Stomach (tissue), 9 donors: ENCODE data around the gene CD300C. TPM values are rescaled to one million over a fixed set of nuclear protein-coding genes. Genes with fewer than 3 reads are reported as not detected.

ENCODE experiments used
- DNase-seq, 2 donors: peaks; one replicate each; pipeline versions ENCODE4 v3.0.0 to v3.0.0-alpha.2; 2013 to 2019
- H3K27ac ChIP-seq, 5 donors: fragments of 200-600 bp in 4 of 5; sonication (generic) in 4 of 5; one replicate each; pipeline ENCODE4 v1.5.1; 2013 to 2019; ENCODE audit warnings: mild to moderate bottlenecking in 1 of 5, moderate library complexity in 1 of 5
- H3K27me3 ChIP-seq, 3 donors: fragments of 200-600 bp; sonication (generic); one replicate each; pipeline ENCODE4 v1.5.1; 2017 to 2019; ENCODE audit warnings: mixed run types in 1 of 3
- H3K36me3 ChIP-seq, 4 donors: fragments of 200-600 bp; sonication (generic); 1 replicate in 3 of 4; 2 replicates in 1 of 4; pipeline ENCODE4 v1.5.1; 2016 to 2019
- H3K4me1 ChIP-seq, 4 donors: fragments of 200-600 bp; sonication (generic); one replicate each; pipeline ENCODE4 v1.5.1; 2016 to 2019
- H3K4me3 ChIP-seq, 4 donors: fragments of 200-600 bp; sonication (generic) in 3 of 4; one replicate each; pipeline ENCODE4 v1.5.1; 2016 to 2019; ENCODE audit warnings: mild to moderate bottlenecking in 1 of 4
- H3K9me3 ChIP-seq, 4 donors: fragments of 200-600 bp; sonication (generic); one replicate each; pipeline ENCODE4 v1.5.1; 2016 to 2019
- EP300 ChIP-seq: sonication (generic); formaldehyde crosslinking; IDR thresholded peaks from one replicate; pipeline ENCODE4 v1.6.1; 2017; ENCODE audit warnings: antibody characterized with exemption
- POLR2A ChIP-seq, 4 donors: fragments of 450-650 bp; IDR thresholded peaks; one replicate each; pipeline ENCODE4 v1.6.1; 2016; ENCODE audit warnings: antibody characterized with exemption in 4 of 4, control low read depth in 2 of 4, mild to moderate bottlenecking in 1 of 4, moderate library complexity in 1 of 4
- POLR2AphosphoS5 ChIP-seq, 3 donors: sonication (generic); formaldehyde crosslinking; IDR thresholded peaks; one replicate each; pipeline ENCODE4 v1.6.1; 2016; ENCODE audit warnings: antibody characterized with exemption in 3 of 3
- WGBS, 5 donors: extraction: QIAGEN DNeasy Blood & Tissue Kit in 3 of 5; methylation state at CpG; one replicate each; pipeline versions ENCODE4 v1.1.5 to v1.1.7; 2013 to 2018; 5-methylcytosine and 5-hydroxymethylcytosine counted together
- intact Hi-C: fragments of 100-400 bp; cut with DNase I; formaldehyde crosslinking; loops from one replicate; pipeline ENCODE4 v1.15.1; 2023; ENCODE audit warnings: low total_unique reads
- polyA plus RNA-seq, 3 donors: library from polyadenylated mRNA; stranded (reverse); fragments of 200-250 nt; gene quantifications; one replicate each; pipeline ENCODE4 v1.2.3, GENCODE V29; 2013
- total RNA-seq, 5 donors: library from RNA; depleted of rRNA; stranded (reverse); fragments of >200 nt; gene quantifications; one replicate each; pipeline versions ENCODE4 v1.1.0 to v1.2.3, GENCODE V29; 2014 to 2016
- TF ChIP-seq, protein P1 (sequence below), 7 experiments: fragments of 450-650 bp in 4 of 7; fragments of 200-600 bp in 3 of 7; sonication (generic) in 3 of 7; IDR thresholded peaks; one replicate each; pipeline ENCODE4 v1.5.1; 2016 to 2019; ENCODE audit warnings: antibody characterized with exemption in 7 of 7, control low read depth in 2 of 7, mild to moderate bottlenecking in 1 of 7
- donor health status: healthy with polysubstance abuse.
- donor health status: Bipolar disorder and iron deficiency.
- donor health status: healthy.

CD300C gene
- total and polyA plus RNA-seq, 8 donors: 0.13 to 1.6 (median 0.75) TPM; not detected in 5

DNA sequence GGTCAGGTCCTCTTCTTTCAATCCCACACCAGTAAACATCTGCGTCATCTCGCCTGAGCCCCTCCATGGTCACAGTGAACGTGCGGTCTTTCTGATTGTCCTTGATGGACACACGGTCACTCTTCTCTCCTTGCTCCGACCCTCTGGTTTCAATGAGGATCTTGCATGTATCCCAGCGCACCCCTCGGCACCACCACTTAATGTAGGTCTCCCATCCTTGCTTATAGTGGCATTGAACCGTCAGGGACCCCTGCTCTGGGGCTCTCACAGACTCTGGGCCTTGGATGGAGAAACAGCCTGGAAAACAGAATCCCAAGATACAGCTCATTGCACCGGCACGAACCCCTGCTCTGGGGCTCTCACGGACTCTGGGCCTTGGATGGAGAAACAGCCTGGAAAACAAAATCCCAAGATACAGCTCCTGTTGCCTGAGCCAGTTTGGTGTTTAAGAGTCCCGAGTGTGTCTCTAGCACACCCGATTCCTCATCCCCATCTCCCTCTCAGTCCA is 20.1 kb downstream of the CD300C start:
- no peak overlapping the region for H3K4me3 ChIP-seq
- peak in 1 of 2 donors; percentile 15 for DNase-seq
- H3K27me3 ChIP-seq: peaks cover 0 to 8% (median 0%) of the 10 kb centered on the region in 3 donors
- H3K4me1 ChIP-seq: no peaks in the 10 kb centered on the region
- no peaks in the 10 kb centered on the region for H3K36me3 ChIP-seq
- WGBS, 5 donors: 86 to 91% (median 87%) methylated on average over 14 of the region's 14 CpGs
- intact Hi-C loops: no loop called here
- peaks cover 0 to 14% (median 9%) of the 10 kb centered on the region in 4 donors for H3K9me3 ChIP-seq
- TF ChIP-seq, protein P1, sequence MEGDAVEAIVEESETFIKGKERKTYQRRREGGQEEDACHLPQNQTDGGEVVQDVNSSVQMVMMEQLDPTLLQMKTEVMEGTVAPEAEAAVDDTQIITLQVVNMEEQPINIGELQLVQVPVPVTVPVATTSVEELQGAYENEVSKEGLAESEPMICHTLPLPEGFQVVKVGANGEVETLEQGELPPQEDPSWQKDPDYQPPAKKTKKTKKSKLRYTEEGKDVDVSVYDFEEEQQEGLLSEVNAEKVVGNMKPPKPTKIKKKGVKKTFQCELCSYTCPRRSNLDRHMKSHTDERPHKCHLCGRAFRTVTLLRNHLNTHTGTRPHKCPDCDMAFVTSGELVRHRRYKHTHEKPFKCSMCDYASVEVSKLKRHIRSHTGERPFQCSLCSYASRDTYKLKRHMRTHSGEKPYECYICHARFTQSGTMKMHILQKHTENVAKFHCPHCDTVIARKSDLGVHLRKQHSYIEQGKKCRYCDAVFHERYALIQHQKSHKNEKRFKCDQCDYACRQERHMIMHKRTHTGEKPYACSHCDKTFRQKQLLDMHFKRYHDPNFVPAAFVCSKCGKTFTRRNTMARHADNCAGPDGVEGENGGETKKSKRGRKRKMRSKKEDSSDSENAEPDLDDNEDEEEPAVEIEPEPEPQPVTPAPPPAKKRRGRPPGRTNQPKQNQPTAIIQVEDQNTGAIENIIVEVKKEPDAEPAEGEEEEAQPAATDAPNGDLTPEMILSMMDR (IDR thresholded peaks at IDR 0.05): no peak
- TF ChIP-seq EP300 (no peak), POLR2A (IDR thresholded peaks at IDR 0.05) (no peak), POLR2AphosphoS5 (IDR thresholded peaks at IDR 0.05) (no peak)
- H3K27ac ChIP-seq: no peak overlapping the region

DNA sequence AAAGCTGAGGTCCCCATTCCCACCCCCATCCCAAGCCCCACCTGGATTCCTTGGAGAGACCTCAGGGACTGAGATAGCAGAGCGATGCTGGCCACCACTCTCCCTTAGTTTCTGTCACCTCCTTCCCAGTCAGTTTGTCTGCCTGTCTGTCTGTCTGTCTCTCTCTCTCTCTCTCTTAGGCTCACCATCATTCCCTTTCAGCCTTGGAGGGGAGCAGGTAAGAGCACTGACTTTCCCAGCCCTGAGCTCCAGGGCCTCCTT is 20.5 kb downstream of the CD300C start:
- intact Hi-C loops: no loop called here
- DNase-seq: peak in 1 of 2 donors; percentile 10
- Histone ChIP-seq H3K4me1 (no peaks in the 10 kb centered on the region), H3K9me3 (peaks cover 0 to 14% (median 9%) of the 10 kb centered on the region in 4 donors), H3K27me3 (peaks cover 0 to 8% (median 0%) of the 10 kb centered on the region in 3 donors), H3K27ac (no peak overlapping the region), H3K4me3 (no peak overlapping the region), H3K36me3 (no peaks in the 10 kb centered on the region)
- WGBS, 5 donors: 75 to 92% (median 85%) methylated on average over 1 of the region's 1 CpG
- no peak for TF ChIP-seq POLR2A (IDR thresholded peaks at IDR 0.05)
- TF ChIP-seq POLR2AphosphoS5 (IDR thresholded peaks at IDR 0.05): no peak
- TF ChIP-seq, protein P1 (IDR thresholded peaks at IDR 0.05): no peak
- TF ChIP-seq EP300: no peak

DNA sequence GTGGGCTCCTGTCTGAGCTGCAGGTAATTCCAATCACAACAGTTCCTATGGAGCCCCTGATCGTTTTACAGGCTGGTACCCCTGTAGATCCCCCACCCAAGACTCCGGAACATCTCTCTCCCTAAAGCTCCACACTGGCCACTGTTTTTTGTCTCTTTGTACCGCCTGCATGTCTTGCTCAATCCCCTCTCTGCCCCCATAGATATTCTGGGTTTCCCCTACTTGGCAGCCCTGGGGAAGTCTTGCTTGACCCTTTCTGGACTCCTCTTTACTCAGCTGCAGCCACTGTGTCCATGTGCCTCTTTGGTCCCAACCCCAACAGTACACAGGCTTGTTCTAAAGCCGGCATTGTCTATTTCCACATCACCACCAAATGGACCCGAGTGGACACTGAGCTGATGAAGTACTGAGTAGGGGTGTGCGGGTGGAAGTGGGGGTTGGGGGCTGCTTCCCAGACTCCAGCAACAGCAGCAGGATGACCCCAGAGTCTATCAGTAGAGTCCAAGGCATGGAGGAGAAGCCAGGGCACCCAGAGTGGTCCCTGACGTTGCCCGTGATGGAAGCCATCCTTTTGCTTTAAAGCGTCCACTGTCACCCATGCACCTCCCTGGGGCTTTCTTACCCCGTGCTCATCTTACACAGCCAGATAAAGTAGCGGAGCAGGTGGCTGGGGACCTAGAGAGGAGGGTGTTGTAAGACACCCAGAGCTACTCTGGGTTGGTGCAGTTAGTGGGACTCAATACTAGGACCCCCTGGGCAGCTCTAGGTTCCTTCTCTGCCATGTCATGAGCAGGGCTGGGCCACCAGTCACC is 21.1 kb downstream of the CD300C start:
- peaks cover 0 to 8% (median 0%) of the 10 kb centered on the region in 3 donors for H3K27me3 ChIP-seq
- no peaks in the 10 kb centered on the region for H3K36me3 ChIP-seq
- intact Hi-C loops: no loop called here
- no peak overlapping the region for H3K4me3 ChIP-seq
- 76 to 84% (median 80%) methylated on average over 11 of the region's 11 CpGs for WGBS, 5 donors
- no peak overlapping the region for H3K27ac ChIP-seq
- TF ChIP-seq EP300 (no peak), POLR2AphosphoS5 (IDR thresholded peaks at IDR 0.05) (no peak), POLR2A (IDR thresholded peaks at IDR 0.05) (no peak)
- TF ChIP-seq, protein P1 (IDR thresholded peaks at IDR 0.05): no peak
- DNase-seq: peak; percentile 0 to 13
- H3K9me3 ChIP-seq: peaks cover 0 to 14% (median 9%) of the 10 kb centered on the region in 4 donors
- H3K4me1 ChIP-seq: no peaks in the 10 kb centered on the region

DNA sequence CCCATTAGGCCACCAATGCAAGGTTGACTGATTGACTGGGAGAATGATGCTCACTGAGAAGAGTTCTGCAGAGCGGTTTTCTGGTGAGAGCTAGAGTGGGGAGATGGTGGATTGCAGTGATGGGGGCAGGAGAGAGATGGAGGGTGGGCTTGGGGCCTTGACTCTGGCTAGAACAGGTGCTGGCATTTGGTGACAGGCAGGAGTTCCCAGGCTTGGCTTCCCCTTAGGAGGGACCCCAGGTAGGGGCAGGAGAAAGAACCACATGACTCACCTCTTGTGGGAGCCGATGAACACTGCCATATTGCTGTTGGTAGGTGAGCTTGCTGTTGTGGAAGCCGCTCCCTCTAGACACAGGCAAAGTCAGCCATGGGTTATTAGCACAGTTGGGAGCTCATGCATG is 22.6 kb downstream of the CD300C start:
- Histone ChIP-seq H3K36me3 (no peaks in the 10 kb centered on the region), H3K27me3 (peaks cover 0 to 3% (median 0%) of the 10 kb centered on the region in 3 donors), H3K27ac (no peak overlapping the region), H3K4me1 (no peaks in the 10 kb centered on the region), H3K4me3 (no peak overlapping the region), H3K9me3 (peaks cover 0 to 14% (median 9%) of the 10 kb centered on the region in 4 donors)
- TF ChIP-seq POLR2A (IDR thresholded peaks at IDR 0.05): no peak
- TF ChIP-seq POLR2AphosphoS5 (IDR thresholded peaks at IDR 0.05): no peak
- TF ChIP-seq, protein P1 (IDR thresholded peaks at IDR 0.05): no peak
- no peak for TF ChIP-seq EP300
- 67 to 93% (median 91%) methylated on average over 3 of the region's 3 CpGs for WGBS, 5 donors
- intact Hi-C loops: no loop called here
- DNase-seq: no peak
